ENCODE results near the gene PER3.

The PER3 gene

DNA sequence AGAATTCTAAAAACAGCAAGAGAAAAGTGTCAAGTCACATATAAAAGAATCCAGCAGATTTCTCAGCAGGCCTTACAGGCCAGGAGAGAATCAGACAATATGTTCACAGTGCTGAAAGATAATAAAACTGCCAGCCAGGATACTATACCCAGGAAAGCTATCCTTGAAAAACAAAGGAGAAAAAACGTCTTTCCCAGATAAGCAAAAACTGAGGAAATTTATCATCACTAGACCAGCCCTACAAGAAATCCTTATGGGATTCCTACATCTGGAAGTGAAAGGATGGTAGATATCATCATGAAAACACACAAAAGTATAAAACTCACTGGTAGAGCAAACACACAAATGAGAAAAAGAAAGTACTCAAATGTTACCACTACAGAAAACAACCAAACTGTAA is 93.9 kb downstream of the PER3 start:
- DNase-seq = no peak

DNA sequence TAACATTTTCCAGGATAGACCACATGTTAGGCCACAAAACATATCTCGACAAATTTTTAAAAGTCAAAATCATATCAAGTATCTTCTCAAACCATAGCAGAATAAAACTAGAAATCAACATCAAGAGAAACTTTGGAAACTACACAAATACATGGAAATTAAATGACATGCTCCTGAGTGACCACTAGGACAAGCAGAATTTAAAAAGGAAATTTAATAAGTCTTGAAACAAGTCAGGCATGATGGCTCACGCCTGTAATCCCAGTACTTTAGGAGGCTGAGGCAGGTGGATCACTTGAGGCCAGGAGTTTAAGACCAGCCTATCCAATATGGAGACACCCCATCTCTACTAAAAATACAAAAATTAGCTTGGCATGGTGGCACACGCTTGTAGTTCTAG is 95.1 kb downstream of the PER3 start:
- DNase-seq = no peak

DNA sequence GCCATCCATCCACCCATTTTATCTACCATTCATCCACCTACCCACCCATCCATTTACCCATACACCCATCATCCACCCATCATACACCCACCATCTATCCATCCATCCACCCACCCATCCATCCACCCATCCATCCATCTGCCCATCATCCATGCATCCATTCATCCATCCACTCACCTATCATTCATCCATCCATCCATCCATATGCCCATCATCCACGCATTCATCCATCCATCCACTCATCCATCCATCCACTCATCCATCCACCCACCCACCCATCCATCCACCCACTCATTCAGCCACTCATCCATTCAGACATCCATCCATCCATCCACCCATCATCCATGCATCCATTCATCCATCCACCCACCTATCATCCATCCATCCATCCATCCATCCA is 100.7 kb downstream of the PER3 start:
- no peak for DNase-seq

DNA sequence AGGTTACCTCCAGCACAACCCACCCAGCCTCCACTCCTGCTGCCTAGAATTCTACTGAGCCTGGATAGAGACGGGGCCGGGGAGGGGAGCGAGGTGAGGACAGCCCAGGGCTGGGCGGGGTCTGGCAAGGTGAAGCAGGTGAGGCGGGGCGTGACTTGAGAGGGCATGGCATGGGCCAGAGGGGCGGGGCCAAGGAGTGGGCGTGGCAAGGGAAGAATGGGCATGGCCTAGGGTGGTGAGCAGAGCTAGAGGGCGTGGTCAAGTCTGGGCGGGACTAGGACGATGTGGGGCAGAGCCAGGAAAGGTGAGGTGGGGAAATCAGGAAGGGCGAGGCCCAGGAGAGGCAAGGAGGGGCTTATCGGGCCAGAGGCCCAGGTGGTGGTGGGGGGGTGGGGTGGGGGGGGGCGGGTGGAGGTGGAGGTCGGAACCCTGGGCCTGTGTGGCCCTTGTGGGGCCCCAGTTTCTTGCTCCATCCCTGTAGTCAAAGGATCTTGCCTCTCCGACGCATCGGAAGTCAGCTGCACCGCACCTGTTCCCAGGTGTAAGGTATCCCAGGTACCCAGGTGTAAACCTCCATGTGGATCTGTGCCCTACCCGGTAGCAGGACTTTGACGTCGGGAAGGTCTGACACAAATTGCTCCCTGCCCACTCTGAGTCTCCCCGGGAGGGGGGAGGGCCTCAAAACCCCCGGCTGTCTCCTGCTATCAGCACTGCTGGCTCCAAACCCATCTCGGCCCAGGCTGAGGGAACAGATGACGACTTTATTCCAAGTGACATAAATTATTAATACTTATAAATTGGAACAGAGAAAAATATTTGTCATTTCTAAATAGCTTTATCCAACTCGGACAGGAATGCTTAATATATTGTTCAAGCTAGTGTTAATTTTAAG is 101.7 kb downstream of the PER3 start:
- peak; percentile 65 for DNase-seq

DNA sequence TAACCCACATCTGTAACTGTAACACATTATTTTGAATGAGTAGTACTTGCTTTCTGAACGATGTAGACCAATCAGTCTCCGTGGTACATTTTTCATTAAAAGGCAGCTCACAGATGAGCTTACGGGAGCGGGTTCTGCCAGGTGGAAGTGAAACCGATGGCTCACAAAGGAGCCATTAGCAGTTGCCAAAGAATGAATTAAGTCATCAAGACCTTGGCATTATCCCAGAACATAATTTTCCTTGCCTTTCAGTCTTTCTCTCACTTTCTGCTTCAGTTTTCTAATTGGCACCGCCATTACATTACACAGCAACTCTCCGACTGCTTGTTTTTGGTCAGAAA is 102.3 kb downstream of the PER3 start:
- DNase-seq = no peak

DNA sequence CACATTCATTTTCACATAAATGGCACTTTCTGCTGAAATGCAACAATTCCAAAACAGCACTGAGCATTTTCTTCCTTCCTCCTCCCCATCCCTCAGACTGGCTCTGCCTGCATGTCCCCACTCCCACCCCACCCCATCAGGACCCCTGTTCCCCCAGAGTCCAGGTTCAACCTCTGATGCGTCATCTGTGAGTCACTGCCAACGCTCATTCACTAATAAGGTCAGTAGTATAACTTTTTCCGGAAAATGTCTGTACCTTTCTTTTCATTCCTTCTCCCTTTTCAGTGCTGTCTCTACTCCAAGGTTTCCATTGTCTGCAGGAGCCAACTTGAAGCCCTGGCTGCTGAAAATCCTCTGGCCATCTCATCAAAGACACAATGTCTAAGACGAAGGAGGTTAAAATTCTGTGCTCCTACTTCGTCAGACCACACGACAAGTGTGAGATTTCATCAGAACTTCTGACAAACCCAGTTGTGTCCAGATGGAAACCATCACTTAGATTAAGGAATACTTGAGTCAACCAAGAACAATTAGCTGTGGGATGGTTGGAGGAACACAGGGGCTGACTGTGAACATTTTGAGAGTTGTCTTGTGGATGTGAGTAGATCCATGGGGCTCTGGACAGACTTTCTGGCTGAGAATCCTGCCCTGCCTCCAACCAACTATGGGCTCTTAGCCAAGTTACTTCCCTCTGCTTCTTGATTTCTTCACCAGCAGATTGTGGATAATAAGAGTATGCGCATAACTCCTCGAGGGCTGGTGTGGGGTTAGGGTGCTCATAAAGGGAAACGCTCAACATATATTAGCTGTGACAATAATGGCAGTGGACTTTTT is 104.4 kb downstream of the PER3 start:
- no peak for DNase-seq

DNA sequence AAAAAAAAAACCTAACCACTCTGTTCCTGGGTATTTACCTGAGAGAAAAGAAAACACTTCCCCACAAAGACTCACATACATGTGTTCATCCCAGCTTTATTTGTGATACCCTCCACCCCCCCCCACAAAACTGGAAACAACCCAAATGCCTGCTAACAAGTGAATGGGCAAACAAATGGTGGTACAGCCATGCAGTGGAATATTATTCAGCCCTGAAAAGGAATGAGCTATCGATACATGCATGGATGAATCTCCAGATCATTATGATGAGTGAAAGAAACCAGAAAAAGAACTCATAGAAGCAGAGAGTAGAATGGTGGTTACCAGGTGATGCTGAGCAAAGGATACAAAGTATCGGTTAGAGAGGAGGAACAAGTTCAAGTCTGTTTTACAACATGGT is 106.8 kb downstream of the PER3 start:
- no peak for DNase-seq

DNA sequence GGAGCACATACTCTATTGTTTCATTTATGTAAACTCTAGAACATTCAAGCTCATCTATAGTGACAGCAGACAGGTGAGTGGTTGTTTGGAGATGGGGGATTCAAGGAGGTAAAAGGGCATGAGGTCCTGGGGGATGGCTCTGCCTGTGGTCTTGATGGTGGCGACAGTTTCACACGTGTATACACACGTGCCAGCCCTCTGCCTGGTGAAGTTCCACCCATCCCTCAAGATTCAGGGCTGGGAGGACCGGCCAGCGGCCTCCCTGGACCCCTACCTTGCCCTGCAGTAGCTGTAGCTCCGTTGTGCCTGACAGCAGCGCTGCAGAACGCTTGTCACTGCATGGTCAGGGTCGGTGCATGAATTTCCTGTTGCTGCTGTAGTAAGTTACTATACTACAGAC is 107.7 kb downstream of the PER3 start:
- no peak for DNase-seq

DNA sequence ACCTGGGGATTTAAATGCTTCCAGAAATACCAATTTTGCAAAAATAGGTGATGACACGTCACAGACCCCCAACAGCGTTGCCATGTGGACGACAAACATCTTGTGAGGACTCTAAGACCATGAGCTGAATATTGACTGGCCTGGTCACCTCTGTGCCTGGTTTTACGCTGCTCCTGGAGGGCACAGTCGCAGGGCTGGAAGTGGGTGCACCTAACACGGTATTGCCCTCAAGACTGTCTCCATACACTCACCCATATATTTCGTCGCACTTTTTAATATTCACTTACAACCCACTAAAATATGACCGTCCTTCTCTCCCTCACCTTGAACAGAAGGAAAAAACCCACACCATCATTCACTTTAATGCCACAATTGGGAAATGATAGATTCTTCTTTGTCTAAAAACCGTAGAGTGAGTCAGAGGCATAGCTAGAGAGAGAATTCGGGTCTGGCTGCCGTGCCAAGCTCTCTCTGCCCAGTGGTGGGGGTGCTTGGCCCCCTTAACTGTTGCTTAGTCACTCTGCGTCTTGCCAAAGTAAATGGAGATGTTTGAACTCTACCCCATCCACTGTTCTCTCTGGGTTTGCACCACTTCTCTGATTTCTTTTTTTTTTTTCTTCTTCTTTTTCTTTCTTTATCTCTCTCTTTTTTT is 109.6 kb downstream of the PER3 start:
- DNase-seq = no peak
